GM21528 (cell line): Measurements from ENCODE around the gene ANKS1B.

Experiments used
- ATAC-seq: cut with Tn5 transposase; IDR thresholded peaks from one replicate; pipeline ENCODE4 v1.9.1; 2021; ENCODE audit warnings: mild to moderate bottlenecking, moderate library complexity; ENCODE audit not compliant: unreplicated experiment, low FRiP score

Gene ANKS1B

GRCh38 chr12:98814254-98814653, 1170.5 kb downstream of the ANKS1B start:
- ATAC-seq, result no peak

DNA sequence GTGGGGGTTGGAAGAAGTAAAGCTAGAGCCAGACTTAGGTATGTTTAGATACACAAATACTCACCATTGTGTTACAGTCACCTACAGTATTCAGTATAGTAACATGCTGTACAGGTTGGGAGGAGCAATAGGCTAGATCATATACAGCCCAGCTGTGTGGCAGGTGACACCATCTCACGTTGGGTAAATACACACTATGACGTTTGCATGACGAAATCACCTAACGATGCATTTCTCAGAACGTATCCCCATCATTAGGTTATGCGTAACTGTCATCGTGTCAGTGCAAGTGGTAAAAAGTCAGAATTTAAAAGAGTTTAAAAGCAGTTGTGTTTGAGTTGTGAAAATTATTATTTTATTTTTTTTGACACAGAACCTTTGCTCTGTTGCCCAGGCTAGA, 1172.5 kb downstream of the ANKS1B start:
- ATAC-seq, result no peak

- ATAC-seq, result no peak
Measured at GRCh38 chr12:98808243-98808875, 1176.4 kb downstream of the ANKS1B start.

GRCh38 chr12:98807187-98807586, 1177.5 kb downstream of the ANKS1B start:
- no peak for ATAC-seq

DNA sequence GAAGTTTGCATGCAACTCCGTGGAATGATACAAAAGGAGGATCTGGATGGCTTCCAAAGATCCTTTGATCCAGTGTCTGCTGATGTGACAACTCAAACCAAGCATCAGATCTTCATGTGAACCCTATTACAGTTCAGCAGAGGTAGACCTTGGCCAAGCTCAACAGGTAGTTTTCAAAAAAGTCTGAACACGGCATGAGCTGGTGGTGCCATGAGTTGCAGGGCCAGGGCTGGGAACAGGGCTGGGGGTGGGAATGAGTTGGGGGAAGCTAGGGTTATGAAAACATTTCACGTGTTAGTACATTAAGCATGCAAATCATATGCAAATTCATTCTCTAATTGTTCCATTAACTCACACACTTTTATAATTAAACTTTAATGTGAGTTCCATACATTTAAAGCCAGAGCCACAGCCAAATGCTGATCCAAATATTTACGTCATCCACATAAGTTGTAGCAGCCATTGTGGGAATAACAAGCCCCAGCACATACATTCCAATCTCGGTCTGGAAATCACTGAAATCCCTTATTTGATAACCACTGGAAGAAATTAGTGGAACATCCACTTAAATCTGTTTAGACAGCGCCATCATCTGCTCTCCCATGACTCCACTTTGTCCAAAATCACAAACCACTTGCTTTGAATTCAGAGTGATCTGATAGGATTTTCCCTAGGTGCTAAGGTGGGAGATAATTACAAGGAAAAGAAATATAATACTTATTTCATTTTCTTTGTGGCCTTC, 1181.1 kb downstream of the ANKS1B start:
- ATAC-seq, result no peak

GRCh38 chr12:98799822-98800221, 1184.9 kb downstream of the ANKS1B start:
- ATAC-seq, result no peak

DNA sequence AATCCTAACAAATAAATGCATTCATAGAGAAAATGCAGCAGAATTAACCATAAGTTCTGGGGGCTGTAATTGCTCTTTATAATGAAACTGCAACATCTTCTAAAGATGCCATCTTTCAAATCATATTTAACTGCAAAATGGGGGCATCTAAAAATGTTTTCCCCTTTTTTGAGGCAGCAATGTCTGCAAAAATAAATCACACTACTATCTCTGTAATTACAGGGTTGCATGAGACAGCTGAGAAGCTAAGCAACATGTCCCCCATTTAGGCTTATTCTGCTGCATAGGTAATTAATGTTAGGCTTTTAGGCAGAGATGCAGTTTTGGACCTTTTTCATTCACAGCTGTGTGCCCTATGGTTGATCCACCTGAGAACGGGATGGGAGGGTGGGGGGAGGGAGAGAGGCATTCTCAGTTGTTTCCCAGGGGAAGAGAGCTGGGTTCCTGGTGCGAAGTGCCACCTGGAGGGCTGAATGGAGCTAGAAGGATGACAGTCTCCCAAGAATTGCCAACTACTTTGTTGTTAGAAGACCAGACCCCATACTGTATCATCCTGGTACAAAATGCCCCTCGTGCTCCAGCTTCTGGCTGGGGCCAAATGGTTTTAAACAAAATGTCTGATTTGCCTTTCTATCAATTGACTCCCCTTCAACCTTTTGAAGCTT, 1185.5 kb downstream of the ANKS1B start:
- ATAC-seq, result no peak

- no peak for ATAC-seq
Measured at GRCh38 chr12:98797200-98797599, 1187.5 kb downstream of the ANKS1B start.

GRCh38 chr12:98796745-98797144, 1188.0 kb downstream of the ANKS1B start:
- ATAC-seq, result no peak

DNA sequence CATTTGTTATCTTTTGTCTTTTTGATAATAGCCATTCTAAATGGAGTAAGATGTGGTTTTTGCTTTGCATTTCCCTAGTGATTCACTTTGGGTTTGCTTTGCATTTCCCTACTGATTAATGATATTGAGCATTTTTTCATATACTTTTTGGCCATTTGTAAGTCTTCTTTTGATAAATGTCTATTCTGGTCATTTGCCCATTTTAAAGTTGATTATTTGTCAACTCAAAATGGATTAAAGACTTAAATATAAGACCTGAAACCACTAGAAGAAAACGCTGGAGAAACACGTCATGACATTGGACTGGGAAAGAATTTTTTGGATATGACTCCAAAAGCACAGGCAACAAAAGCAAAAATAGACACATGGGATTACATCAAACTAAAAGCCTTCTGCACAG, 1191.6 kb downstream of the ANKS1B start:
- no peak for ATAC-seq

GRCh38 chr12:98791406-98791805, 1193.3 kb downstream of the ANKS1B start:
- no peak for ATAC-seq

DNA sequence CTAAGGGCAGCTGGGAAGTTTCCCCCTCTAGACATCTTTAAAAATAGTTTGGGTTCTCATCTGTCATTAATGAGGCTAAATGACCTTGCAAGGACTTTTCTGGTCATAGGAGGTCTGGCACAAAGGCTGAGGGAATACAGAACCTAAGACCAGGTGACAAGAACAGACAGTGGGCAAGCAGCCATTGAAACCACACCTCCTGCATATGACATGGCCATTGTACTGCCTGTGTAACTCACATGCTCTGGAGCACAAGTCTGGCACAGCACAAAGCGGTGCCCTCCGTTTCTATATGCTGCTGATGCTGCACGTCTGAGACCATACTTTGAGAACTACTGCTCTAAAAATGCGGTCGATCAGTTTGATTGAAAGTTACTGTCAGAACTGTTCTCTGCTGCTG, 1196.3 kb downstream of the ANKS1B start:
- no peak for ATAC-seq

GRCh38 chr12:98786653-98787052, 1198.1 kb downstream of the ANKS1B start:
- ATAC-seq, result no peak

- ATAC-seq, result no peak
Measured at GRCh38 chr12:98783420-98783819, 1201.3 kb downstream of the ANKS1B start.

GRCh38 chr12:98780261-98780660, 1204.5 kb downstream of the ANKS1B start:
- ATAC-seq, result no peak

- no peak for ATAC-seq
Measured at GRCh38 chr12:98772818-98773217, 1211.9 kb downstream of the ANKS1B start.

GRCh38 chr12:98771811-98772752, 1212.7 kb downstream of the ANKS1B start:
- no peak for ATAC-seq

GRCh38 chr12:98770230-98770629, 1214.5 kb downstream of the ANKS1B start:
- no peak for ATAC-seq

- ATAC-seq, result no peak
Measured at GRCh38 chr12:98769068-98769467, 1215.7 kb downstream of the ANKS1B start.

DNA sequence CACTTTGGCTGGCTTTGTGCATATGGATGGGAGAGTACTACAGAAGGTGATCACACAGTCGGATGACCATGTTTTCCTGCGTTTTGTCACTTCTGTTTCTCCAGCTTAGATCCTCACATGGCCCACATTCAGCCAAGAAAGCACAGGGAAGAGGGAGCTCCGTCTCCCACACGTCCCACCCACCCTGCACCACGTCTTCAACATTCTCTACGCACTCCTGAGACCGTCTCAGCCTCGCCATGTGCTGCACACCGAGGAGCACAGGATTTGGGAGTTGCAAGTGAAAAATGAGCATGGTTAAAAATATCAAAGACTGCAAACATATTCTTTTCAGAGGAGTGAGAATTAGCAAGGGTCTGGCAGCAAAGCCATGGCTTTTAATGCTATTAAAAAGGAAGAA, 1217.5 kb downstream of the ANKS1B start:
- no peak for ATAC-seq

DNA sequence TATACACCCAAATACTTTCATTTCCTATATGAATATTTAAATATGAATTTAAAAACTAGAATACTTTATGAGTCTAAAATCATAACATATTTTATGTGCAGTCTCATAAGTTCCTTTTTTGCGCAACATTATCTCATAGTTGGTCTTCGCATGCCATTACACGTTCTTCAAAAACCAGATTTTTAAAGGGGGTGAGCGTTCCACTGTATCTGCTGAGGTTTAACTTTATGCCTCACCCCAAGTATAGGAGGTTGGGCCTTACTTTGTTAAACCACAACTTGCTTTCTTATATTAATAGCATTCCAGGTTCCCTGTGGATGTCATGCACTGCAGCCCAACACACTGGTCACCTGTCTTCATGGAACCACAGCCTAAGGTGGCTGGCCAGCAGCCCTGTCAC, 1221.1 kb downstream of the ANKS1B start:
- no peak for ATAC-seq
